SK-N-MC (cell line): ENCODE results near the gene MOB3C.

Experiments
- EZH2 ChIP-seq: fragments of 200-600 bp; sonication (generic); IDR thresholded peaks from one replicate; pipeline ENCODE4 v1.6.1; 2017; ENCODE audit warnings: antibody characterized with exemption
- FOXP2 ChIP-seq: optimal IDR thresholded peaks from 2 replicates; pipeline ENCODE3; 2011; ENCODE audit warnings: mild to moderate bottlenecking, moderate library complexity; ENCODE audit not compliant: insufficient read depth; ENCODE audit errors: extremely low read length, control extremely low read depth
- POLR2AphosphoS5 ChIP-seq: IDR thresholded peaks from 2 replicates; pipeline ENCODE4 v1.6.1; 2012; ENCODE audit warnings: mild to moderate bottlenecking, low read depth, low read length, borderline replicate concordance

DNA sequence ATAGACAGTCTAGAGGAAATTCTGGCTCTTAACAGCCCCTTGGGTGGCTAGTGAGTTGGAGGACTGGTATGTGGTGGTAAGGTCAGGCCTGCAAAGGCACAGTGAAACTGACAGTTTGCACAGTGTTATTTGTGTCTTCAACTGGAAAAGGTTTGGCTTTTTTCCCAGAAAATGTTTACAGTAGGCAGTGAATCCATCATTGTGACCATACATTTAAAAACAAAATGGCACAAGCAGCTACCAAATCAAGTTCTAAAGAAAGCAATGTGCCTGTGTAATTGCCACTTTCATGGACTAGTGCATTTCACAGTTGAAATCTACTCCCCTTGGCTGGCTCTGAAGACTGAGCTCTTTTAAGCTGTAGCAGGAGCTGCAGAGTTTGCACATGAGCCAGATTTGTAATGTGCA lies 26.8 kb upstream of the MOB3C start:
- TF ChIP-seq EZH2 (no peak), POLR2AphosphoS5 (no peak), FOXP2 (no peak)
